DMS153 treated with DMSO at 0.1 percent for 48 hours (cell line): Measurements from ENCODE around the gene XG.
"Not testable (repeated sequence)": the region's sequence is repeated elsewhere in the genome, so short reads cannot be mapped to it uniquely, and the experiment has no call there.

Experiments used
- DNase-seq: peaks from one replicate; lab custom pipeline; 2025; ENCODE audit not compliant: unreplicated experiment; lab: John Stamatoyannopoulos, UW

The XG gene

GRCh38 chrX:2732649-2733048, 19.2 kb upstream of the XG start:
- DNase-seq = no peak

GRCh38 chrX:2733286-2733685, 18.6 kb upstream of the XG start:
- DNase-seq = no peak

DNA sequence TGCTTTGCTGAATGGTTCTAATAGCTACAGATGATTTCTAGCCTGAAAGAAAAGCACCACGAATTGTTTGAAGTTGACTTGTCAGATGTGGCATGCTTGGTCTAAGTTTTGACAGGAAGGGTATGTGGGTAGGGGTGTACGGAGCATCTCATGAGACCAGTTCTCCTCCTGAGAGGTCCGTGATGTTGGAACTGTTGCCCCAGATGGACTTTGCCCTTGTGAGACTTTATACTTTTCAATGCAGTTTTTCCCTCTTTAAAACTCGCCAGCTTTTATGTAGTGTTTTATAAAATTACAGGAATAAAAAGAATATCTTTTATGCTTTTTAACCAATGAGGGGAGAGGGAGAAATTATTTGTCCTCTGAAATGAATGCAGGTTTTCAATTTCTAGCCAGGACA, 16.6 kb upstream of the XG start:
- no peak for DNase-seq

- no peak for DNase-seq
These were observed 11.2 kb upstream of the XG start for GRCh38 chrX:2740672-2741071.

GRCh38 chrX:2741386-2741785, 10.5 kb upstream of the XG start:
- no peak for DNase-seq

GRCh38 chrX:2746250-2746649, 5.6 kb upstream of the XG start:
- not testable (repeated sequence) for DNase-seq

DNA sequence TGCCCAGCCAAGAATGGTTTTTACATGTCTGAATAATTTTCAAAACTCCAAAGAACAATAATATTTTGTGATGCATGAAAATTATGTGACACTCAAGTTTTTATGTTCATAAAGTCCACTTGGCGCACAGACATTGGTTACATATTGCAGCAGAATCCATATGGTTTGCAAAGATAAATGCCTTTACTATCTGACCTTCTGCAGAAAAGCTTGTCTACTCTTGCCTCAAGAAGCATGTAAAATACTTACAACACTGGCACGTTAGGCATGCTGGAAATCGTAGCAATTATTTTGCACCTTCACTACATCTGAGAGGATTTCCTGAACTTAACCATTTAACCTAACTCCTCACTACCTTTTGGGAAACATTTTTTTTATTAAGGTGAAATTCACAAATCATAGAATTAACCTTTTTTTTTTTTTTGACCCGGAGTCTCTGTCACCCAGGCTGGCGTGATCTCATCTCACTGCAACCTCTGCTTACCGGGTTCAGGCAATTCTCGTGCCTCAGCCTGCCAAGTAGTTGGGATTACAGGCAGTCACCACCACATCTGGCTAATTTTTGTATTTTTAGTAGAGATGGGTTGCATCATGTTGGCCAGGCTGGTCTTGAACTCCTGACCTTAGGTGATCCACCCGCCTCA, 3.5 kb upstream of the XG start:
- DNase-seq = no peak

DNA sequence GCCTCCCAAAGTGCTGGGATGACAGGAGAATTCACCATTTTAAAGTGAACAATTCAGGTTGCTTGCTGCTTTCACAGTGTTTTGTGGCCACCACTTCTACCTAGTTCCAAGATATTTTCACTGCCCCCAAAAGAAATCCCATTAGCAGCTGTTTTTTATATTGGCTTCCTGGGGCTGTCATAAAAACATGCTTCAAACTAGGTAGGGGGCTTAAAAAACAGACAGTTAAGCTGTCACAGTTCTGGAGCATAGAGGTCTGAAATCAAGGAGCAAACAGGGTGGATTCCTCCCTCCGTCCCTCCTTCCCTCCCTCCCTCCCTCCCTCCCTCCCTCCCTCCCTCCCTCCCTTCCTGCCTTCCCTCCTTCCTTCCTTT, 3.0 kb upstream of the XG start:
- DNase-seq = no peak

GRCh38 chrX:2751291-2751690, 549 bp upstream of the XG start:
- no peak for DNase-seq

- DNase-seq = not testable (repeated sequence)
These were observed 601 bp downstream of the XG start for GRCh38 chrX:2752441-2752840.

DNA sequence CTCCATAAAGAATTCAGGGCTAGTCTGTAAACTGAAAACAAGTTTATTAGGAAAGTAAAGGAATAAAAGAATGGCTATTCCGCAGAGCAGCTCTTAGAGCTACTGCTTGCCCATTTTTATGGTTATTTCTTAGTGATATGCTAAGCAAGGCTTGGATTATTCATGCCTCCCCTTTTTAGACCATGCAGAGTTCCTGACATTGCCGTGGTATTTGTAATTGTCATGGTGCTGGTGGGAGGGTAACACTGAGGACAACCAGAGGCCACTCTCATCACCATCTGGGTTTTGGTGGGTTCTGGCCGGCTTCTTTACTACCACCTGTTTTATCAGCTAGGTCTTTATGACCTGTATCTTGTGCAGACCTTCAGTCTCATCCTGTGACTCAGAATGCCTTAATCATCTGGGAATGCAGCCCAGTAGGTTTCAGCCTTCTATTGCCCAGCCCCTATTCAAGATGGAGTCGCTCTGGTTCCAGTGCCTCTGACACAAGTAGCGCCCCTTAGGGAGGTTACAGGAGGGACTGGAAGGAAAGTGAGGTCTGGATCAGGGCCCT, 3.4 kb downstream of the XG start:
- not testable (repeated sequence) for DNase-seq

DNA sequence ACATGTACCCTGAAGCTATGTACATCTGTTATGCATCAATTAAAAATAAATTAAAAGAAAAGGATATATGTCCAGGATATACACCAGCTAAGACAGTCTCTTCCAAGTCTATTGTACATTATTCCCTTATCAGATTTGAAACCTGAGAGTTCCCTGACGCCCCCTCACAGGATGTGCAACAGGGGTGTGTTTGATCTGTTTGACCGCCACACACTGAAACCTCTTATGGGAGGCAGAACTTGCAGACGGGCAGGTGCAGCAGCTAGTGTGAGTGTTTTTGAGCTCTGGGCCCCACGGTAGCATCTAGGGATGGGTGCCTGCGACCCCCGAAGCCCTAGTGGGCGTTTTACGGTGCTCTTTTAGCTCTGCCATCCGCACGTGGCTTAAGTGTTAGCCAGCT, 4.7 kb downstream of the XG start:
- no peak for DNase-seq

- no peak for DNase-seq
These were observed 9.4 kb downstream of the XG start for GRCh38 chrX:2761246-2761645.

- not testable (repeated sequence) for DNase-seq
These were observed 10.8 kb downstream of the XG start for GRCh38 chrX:2762671-2763070.

GRCh38 chrX:2764766-2765548, 13.1 kb downstream of the XG start:
- DNase-seq = not testable (repeated sequence)

DNA sequence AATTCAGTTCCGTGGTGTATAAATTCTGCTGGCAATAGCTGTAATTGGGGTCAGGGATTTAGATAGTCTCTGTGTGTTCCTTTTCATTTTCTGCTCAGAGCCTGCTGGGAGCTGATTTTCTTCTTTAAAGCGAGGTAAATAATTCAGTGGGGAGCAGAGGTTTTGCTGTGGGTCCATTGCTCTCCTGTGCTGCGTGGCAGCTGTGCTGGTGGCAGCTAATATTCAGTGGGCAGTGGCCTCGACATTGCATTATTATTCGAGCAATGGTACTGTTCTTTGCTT, 13.7 kb downstream of the XG start:
- DNase-seq = no peak

- no peak for DNase-seq
These were observed 15.1 kb downstream of the XG start for GRCh38 chrX:2766906-2767305.

DNA sequence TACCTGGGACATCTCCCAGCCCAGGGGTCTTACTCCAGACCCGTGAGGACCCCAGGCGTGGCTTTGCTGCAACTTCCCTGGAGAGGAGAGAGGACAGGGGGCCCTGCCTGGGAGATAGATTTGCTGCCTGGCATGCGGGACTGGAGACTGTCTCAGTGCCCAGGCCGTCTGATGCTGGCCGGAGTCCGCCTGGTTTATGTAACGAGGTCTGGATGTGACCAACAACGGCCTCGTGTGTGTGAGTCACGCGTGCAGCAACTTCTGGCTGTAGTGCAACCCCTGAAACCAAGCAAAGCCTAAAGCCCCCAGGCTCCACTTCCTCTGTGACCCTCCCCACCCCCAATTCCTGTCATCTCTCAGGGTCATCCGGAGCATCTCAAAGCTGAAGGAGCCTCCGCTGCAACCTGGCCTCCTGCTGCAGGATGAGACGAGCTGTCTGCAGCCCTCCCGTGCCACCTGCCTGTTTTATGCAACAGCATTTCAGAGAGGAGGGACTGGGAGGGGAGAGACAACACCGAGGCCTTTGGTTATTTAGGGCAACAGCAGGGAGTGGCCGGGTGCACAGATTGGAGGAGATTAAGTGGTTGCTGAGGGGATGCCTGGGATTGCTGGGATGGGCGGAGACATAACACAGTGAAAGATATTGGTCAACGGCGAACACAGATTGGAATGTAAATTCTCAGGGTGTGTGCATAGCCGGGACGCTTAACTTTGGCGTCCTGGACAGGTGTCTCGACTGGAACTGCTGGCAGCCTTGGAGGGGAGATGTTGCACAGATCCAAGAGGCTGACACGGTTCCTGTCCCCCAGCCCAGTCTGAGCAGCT, 16.0 kb downstream of the XG start:
- no peak for DNase-seq

DNA sequence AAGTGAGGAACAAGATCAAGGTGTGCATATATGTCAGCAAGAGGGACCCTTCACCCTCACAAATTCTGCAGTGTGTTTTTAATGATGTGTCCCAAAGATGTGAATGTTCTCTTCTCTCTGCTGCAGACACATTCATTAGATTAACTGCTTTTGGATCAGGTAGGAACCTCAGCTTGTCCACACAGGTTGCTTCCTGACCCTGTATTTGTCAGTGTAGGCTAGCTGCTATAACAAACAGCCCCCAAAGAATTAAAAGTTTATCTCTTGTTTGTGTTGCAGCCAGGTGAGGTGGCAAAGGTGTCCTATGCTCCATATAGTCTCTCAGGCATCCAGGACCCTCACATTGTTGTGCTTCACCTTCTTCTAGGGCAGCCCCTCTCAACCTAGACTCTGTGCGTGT, 17.8 kb downstream of the XG start:
- no peak for DNase-seq

DNA sequence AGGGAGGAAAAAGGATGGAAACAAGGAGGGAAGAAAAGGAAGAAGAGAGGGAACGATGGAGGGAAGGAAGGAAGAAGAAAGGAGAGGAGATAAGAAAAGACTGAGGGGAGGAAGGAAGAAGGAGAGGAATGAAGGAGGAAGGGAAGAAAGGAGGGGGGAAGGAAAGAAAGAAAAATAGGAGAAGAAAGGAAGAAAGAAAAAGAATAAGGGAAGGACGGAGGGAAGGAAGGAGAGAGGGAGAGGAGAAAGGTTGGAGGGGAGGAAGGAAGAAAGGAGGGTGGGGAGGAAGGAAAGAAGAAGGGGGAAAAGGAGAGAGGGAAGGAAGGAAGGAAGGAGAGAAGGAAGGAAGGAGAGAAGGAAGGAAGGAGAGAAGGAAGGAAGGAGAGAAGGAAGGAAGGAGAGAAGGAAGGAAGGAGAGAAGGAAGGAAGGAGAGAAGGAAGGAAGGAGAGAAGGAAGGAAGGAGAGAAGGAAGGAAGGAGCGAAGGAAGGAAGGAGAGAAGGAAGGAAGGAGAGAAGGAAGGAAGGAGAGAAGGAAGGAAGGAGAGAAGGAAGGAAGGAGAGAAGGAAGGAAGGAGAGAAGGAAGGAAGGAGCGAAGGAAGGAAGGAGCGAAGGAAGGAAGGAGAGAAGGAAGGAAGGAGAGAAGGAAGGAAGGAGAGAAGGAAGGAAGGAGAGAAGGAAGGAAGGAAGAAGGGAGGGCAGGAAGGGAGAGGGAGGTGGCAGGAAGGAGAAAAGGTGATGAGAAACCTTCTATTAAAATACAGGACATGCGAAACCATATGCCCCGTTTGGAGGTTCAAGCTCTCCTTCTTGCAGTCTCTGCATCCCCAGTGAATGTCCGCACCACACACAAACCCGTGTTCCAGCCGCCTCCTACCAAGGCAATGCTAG, 21.6 kb downstream of the XG start:
- DNase-seq = not testable (repeated sequence)

DNA sequence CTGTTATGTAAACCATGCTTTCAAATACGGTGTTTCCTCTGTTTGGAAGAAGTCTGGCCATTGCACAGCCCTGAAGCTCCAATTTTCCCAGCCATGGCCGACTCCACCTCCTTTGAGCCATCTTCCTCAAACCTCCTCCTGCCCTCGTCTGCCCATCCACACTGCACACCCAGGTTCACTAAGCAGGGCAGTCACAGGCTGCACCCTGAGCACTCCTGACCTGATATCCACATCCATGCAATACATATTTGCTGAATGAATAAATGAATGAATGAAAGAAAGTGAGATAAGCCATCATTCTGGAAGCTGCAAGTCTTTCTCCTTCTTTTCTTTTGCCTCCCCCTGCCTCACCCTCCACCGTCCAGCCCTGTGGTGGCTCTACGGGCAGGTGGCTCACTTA, 22.2 kb downstream of the XG start:
- no peak for DNase-seq
